Activated CD4-positive, alpha-beta T cell treated with anti-CD3 and anti-CD28 coated beads, Interleukin-2, amount 50 U/mL, for 48 hours (primary cell): ENCODE measurements around the gene WDR7.

Experiments used
- DNase-seq, 2 experiments: peaks; one replicate each; pipeline ENCODE4 v3.0.0-alpha.2; 2020

The WDR7 gene

DNA sequence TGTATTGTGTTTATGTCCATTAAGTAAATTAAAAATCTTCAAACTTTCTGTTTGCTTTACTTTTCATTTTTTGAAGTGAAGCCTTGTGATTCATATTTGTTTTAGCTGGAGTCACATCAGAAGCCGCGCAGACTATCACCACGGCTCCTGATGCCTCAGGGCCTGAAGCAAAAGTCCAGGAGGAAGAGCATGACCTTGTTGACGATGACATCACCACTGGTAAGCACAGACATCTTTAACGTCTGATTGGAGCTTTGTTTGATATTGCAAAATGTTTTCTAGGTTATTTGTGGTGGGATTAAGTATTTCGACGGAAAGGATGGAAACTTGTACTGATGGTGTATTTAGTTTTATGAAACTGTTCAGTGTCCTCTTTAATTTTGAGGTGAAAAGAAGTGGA lies 164.8 kb downstream of the WDR7 start:
- no peak for DNase-seq

DNA sequence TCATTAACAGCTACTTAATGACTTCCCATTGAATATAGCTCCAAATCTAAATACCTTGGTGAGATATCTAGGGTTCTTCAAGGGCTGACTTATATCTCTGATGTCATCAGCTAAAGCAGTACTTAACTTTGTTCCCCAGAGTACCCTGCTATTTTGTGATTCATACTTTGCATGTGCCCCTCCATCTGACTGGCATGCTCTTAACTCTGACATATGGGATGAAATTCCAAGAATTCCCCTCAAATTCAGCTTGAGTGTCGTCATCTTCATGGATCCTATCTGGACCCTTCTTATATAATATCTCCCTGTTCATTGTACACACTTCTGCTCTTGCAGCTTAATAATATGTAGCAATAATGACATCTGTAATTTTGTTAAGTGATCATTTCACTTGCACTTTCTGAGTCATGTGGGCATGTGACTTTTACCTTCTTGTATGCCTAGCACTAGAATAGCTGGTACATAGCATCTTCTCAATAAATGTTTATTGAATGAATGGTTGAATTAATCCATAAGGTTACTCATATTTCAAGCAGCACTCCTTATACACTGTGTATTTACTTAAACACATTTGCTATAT lies 172.9 kb downstream of the WDR7 start:
- DNase-seq = no peak

- DNase-seq = no peak
These were observed 174.2 kb downstream of the WDR7 start for GRCh38 chr18:56825321-56825720.

GRCh38 chr18:56825878-56826277 lies 174.7 kb downstream of the WDR7 start:
- no peak for DNase-seq

DNA sequence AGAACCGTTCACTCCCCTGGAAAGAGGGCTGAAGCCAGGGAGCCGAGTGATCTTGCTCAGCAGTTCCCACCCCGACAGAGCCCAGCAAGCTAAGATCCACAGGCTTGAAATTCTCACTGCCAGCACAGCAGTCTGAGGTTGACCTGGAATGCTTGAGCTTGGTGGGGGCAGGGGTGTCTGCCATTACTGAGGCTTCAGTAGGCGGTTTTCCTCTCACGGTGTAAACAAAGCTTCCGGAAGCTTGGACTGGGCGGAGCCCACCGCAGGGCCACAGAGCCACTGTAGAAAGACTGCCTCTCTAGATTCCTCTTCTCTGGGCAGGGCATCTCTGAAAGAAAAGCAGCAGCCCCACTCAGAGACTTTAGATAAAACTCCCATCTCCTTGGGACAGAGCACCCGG lies 180.8 kb downstream of the WDR7 start:
- DNase-seq = no peak

- DNase-seq = no peak
These were observed 184.2 kb downstream of the WDR7 start for GRCh38 chr18:56835331-56835730.

- DNase-seq = no peak
These were observed 185.0 kb downstream of the WDR7 start for GRCh38 chr18:56836173-56836572.

GRCh38 chr18:56841836-56842235 lies 190.7 kb downstream of the WDR7 start:
- DNase-seq = no peak

GRCh38 chr18:56843241-56843640 lies 192.1 kb downstream of the WDR7 start:
- DNase-seq = no peak

DNA sequence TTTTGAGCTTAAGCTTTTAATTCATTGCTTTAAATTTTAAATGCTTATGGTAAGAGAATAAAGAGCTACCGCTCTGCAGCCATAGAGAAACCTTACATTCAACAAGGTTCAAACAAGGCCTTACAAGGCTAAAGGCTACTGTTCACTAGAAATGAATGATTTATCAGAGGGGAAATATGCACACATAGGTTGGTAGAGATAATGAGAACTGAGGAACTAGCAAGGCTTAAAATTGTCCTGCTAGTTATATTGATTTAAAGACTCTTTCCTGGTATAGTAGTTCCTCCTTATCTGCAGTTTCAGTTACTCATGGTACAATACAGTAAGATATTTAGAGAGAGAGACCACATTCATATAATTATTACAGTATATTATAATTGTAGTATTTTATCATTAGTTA lies 193.4 kb downstream of the WDR7 start:
- DNase-seq = no peak

GRCh38 chr18:56851774-56852173 lies 200.6 kb downstream of the WDR7 start:
- no peak for DNase-seq

GRCh38 chr18:56853961-56854360 lies 202.8 kb downstream of the WDR7 start:
- DNase-seq = no peak

- no peak for DNase-seq
These were observed 210.1 kb downstream of the WDR7 start for GRCh38 chr18:56861244-56861643.

- DNase-seq = no peak
These were observed 218.1 kb downstream of the WDR7 start for GRCh38 chr18:56869189-56869777.

DNA sequence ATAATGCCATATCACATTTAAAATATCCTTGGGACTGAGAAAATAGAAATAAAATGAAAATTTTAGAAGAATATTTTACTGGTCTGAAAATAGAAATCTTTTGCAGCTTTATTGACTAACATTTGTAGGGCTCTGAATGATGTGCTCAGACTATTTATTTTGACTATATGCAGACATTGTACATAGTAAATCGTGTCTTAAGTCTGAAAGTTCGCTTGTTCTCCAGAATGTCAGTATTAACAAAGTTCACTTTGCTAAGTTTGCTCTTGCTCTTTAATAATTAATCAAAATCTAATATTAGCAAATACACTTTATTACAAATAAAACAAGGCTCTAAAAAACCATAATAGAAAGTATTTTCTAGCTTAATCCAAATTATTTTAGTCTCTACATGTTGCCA lies 219.8 kb downstream of the WDR7 start:
- no peak for DNase-seq

- no peak for DNase-seq
These were observed 221.0 kb downstream of the WDR7 start for GRCh38 chr18:56872140-56872539.

DNA sequence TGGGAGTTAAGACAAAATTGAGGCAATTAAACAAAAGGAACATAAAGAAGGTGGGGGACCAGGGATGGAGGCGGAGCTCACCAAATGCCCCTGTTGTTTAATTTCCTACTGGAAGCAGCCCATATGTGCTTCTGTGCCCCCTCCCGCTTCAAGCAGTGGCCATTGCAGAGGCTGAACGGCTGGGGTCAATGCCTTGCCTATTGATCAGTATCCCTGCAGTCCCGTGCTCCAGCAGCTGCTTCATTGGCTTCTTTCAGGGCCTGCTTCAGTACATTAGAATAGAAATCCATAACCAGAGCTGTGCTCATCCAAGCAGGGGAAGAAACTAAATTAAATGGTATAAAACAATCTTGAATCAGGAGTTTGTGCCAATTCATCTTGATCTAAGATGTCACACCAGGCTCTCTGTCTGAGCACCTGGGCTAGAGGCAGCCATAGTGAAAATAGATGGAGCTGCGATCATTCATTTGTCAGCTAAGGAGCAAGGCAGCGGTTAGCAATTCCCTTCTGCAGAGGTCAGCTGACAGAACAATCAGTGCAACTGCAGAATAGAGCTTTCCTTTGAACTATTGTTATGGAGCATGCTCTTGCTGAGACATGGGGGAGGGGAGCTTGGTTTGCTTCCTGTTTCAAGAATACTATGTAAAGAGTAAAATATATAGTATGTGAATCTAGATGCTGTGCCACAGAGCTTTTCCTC lies 222.4 kb downstream of the WDR7 start:
- DNase-seq = no peak

- DNase-seq = no peak
These were observed 227.6 kb downstream of the WDR7 start for GRCh38 chr18:56878711-56879110.

- DNase-seq = no peak
These were observed 233.4 kb downstream of the WDR7 start for GRCh38 chr18:56884511-56884910.

- no peak for DNase-seq
These were observed 237.8 kb downstream of the WDR7 start for GRCh38 chr18:56888978-56889377.

- no peak for DNase-seq
These were observed 238.5 kb downstream of the WDR7 start for GRCh38 chr18:56889621-56890020.

DNA sequence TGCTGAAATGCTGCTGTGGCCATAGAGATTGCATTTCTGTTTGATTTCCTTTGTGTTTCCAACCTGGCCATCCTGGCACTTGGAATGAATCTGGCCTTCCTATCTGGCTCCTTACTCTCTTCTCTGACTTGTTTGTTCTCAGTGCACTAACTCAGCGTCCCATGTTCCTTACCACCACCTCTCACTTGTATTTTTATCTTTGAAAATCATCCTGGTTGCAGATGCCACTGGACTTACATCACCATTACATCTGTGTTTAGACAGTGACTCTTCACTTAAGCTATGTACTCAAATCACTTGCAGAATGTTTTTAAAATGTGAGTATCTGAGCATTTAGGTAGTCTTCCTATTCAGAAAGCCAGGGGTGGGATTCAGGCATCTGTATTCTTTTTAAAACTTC lies 239.5 kb downstream of the WDR7 start:
- DNase-seq = no peak

DNA sequence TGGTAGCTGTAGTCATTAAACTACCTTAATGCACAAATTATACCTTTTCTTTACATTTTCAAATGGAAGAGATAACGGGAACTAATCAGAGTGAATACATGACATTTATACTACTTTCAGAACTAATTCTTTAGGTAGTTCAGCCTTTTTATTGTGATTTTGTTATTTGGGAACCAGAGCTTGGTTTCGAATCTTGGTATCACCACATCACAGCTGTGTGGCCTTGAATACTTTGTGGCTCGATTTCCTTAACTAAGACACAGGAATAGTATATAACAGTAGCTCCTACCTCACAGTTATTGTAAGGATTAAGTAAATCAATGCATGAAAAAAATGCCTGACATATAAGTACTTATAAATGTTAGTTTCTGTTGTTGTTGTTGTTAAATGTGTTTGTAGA lies 240.0 kb downstream of the WDR7 start:
- no peak for DNase-seq

- no peak for DNase-seq
These were observed 240.7 kb downstream of the WDR7 start for GRCh38 chr18:56891870-56892269.

DNA sequence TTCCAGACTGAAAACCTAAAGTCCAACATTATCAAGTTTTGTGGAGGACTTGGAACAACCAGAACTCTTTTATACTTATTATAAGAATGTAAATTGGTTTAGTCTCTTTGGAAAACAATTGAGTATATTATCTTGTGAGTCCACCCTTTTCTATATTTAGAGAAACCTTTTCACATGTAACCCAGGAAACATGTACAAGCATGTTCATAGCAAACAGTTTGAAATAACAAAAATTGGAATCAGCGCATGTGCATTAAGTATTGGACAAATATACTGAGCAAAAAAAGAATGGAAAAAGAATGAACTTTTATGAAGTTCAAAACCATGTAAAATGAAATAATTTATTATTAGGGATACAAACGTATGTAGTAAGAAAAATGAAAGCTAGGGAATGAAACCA lies 246.0 kb downstream of the WDR7 start:
- DNase-seq = no peak
